ENCODE data around the gene CDT1.
"Not testable (repeated sequence)": the region's sequence is repeated elsewhere in the genome, so short reads cannot be mapped to it uniquely, and the experiment has no call there.

CDT1 gene

DNA sequence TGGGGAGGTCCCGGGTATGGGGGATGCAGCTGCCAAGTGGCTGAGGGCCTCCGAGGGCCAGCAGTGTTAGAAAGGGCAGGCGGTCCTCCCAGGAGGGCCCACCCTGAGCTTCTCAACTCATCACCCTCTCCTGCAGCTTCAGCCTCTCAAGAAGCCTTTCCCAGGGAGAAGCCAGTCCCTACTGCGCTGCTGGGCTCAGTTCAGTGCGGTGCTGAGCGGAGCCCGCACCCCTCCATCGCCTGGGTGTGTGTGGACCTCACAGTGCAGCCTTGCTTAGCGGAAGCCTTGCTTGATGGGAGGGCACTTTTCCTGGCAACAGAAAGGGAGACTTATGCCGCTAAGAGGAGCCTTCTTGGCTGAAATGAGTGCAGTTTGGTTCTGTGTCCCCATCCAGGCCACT, 11.6 kb downstream of the CDT1 start:
- no peak overlapping the region for H3K27ac Mint-ChIP-seq (ENCODE audit: low read depth)
- peaks cover 11% of the 10 kb centered on the region for H3K36me3 Mint-ChIP-seq (ENCODE audit: insufficient read depth)
- no peak overlapping the region for H3K4me3 Mint-ChIP-seq
- no peaks in the 10 kb centered on the region for H3K9me3 Mint-ChIP-seq
- peaks cover 14% of the 10 kb centered on the region for H3K4me1 Mint-ChIP-seq
- H3K27me3 Mint-ChIP-seq: no peaks in the 10 kb centered on the region
- no peak for DNase-seq (ENCODE audit: low spot score in 2 of 2)
- ATAC-seq (replicated peaks; ENCODE audit: extremely low read depth, poor library complexity, severe bottlenecking): no peak

DNA sequence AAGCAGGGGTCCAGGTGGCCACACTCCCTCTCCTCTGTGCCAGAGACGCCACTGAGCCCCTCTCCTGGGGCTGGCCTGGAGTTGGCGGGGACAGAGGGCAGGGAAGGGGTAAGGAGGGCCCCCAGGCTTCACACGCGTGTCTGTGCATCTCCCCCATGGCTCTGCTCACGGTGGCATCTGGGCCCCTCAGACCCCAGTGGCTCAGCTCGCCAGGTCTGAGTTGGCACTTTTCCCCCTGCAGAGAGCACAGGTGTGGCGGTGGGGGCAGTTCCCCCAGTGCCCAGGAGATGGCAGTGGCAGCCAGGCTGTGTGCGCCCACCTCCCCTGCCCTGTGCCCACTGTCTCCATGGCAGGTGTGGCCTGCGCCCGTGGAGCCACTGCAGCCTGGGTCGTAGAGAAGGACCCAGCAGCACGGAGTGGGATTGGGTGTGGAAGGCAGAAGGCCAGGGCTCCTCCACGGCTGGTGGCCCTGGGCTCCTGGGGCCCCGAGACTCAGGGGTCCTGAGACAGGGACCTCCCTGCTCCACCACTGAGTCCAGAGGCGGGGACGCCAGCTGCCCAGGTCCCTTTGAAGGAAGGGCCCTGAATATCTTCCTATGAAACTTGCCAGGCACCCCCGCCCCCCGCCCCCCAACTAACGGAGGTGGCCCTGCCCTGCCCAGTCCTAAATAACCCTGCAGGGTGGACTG, 12.5 kb downstream of the CDT1 start:
- no peak overlapping the region for H3K4me3 Mint-ChIP-seq
- H3K9me3 Mint-ChIP-seq: no peaks in the 10 kb centered on the region
- ATAC-seq (replicated peaks; ENCODE audit: extremely low read depth, poor library complexity, severe bottlenecking): no peak
- H3K4me1 Mint-ChIP-seq: peaks cover 10% of the 10 kb centered on the region
- peaks cover 11% of the 10 kb centered on the region for H3K36me3 Mint-ChIP-seq (ENCODE audit: insufficient read depth)
- peak; percentile 30 to 41 for DNase-seq (ENCODE audit: low spot score in 2 of 2)
- H3K27me3 Mint-ChIP-seq: no peaks in the 10 kb centered on the region
- H3K27ac Mint-ChIP-seq (ENCODE audit: low read depth): no peak overlapping the region

DNA sequence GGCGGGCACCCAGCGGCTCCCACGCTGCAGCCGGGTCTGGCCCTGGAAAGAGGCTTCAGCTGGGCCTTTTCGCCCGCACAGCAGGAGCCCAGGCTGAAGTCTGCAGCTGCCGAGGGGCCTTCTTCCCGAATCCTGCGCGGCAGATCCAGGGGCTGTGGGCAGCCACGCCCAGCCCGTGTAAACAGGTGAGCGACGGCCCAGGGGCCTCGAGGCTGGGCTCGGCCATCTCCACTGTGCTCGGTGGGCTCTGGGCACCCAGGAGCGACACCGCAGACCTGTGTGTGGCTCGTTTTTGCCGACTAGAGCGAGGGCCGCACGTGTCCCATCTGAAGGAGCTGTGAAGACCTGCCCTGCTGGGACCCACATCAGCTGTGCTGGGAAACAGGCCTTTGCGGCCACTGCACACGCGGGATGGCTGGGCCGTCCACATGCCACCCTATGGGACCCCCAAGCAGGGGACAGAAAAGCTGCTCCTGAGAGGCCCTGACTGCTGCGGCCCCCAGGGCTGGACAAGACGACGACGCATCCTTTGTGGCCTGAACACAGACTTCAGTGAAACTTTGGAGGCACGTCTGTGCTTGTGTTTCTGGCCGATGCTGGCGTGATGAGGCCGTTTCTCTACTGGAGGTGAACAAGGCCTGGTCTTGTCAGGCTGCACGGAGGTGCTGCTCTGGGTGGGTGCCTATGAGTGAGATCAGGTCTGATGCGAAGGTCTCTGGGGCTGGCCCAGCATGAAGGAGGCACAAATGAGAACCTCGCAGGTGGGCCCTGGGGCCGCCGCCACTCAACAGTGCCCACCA, 13.3 kb downstream of the CDT1 start:
- no peak overlapping the region for H3K4me3 Mint-ChIP-seq
- no peaks in the 10 kb centered on the region for H3K27me3 Mint-ChIP-seq

DNA sequence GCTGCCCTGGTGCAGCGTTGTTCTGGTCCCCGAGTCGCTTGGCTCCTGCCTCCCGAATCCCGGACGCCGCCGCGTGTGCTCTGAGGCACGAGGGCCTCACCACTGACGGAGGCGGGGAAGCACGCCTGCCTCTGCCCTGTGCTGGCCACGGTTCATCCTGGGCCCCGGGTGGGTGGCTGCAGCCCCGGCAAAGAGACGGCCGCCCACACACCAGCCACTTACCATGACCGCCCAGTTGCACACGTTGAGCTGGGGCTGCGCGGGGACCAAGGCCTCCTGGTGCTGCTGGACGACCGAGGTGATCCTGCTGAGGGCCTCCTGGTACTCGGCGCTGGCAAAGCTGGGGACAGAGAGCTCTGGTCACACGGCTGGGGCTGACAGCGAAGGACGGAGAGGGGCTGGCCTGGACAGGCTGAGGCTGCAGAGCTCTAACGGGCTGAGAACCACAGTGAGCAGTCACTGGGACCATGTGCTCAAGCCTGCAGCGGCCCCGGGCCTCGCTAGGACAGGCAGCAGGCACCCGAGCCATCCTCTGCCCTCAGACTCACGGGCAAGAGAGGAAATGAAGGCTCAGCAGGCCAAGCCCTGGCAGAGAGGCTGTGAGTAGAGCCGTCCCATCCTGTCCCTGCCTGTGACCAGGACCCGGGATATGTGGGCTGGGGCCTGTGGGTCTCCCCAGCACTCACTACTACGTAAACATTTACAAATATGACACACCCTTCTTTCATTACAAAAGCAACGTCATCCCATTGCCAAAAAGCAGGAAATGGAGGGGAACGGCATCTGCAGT, 14.4 kb downstream of the CDT1 start:
- Mint-ChIP-seq H3K4me3 (no peak overlapping the region), H3K27ac (ENCODE audit: low read depth) (no peak overlapping the region), H3K36me3 (ENCODE audit: insufficient read depth) (peaks cover 2% of the 10 kb centered on the region), H3K9me3 (no peaks in the 10 kb centered on the region), H3K27me3 (no peaks in the 10 kb centered on the region), H3K4me1 (no peaks in the 10 kb centered on the region)
- ATAC-seq (replicated peaks; ENCODE audit: extremely low read depth, poor library complexity, severe bottlenecking) (no peak), DNase-seq (ENCODE audit: low spot score in 2 of 2) (no peak)

More for the DNA sequence above, 13.3 kb downstream of the CDT1 start:
- ATAC-seq (replicated peaks; ENCODE audit: extremely low read depth, poor library complexity, severe bottlenecking) (no peak), DNase-seq (ENCODE audit: low spot score in 2 of 2) (no peak)
- no peaks in the 10 kb centered on the region for H3K9me3 Mint-ChIP-seq
- peaks cover 3% of the 10 kb centered on the region for H3K4me1 Mint-ChIP-seq
- no peak overlapping the region for H3K27ac Mint-ChIP-seq (ENCODE audit: low read depth)
- H3K36me3 Mint-ChIP-seq (ENCODE audit: insufficient read depth): peaks cover 6% of the 10 kb centered on the region

DNA sequence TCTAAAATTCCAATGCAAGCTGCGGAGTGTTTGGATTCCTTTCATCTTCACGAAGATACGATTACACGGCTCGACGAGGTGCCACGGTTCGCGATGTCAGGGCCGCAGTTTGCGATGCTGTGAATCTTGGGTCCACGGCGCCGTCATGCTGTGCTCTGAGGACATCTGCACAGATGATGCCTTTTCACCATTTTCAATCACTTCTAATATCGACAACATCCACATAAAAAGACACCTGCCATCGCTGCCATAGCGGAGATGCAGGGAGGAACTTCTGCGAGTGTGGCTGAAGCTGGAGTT, 14.9 kb downstream of the CDT1 start:
- no peaks in the 10 kb centered on the region for H3K4me1 Mint-ChIP-seq
- no peaks in the 10 kb centered on the region for H3K27me3 Mint-ChIP-seq
- H3K9me3 Mint-ChIP-seq: no peaks in the 10 kb centered on the region
- H3K27ac Mint-ChIP-seq (ENCODE audit: low read depth): no peak overlapping the region
- peaks cover 2% of the 10 kb centered on the region for H3K36me3 Mint-ChIP-seq (ENCODE audit: insufficient read depth)
- no peak overlapping the region for H3K4me3 Mint-ChIP-seq
- ATAC-seq (replicated peaks; ENCODE audit: extremely low read depth, poor library complexity, severe bottlenecking) (no peak), DNase-seq (ENCODE audit: low spot score in 2 of 2) (no peak)

DNA sequence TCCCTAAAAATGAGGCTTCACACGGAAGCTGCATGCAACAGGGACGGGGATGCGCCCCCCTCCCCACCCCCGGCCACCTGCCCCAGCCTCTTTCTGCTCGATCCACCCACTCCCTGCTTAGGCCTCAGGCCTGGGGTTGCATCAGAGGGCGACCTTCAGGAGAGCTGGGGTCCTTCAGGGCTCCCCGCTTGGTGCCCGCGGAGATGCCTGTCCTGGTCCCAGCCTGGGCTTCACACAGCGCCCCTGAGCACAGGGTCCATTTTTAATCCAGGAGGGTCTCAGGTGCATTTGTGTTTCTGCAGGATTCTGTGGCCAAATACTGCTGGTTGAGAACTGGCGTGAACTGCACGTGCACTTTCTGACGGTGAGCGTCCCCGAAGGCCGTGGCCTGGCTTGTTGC, 15.5 kb downstream of the CDT1 start:
- Mint-ChIP-seq H3K4me3 (no peak overlapping the region), H3K4me1 (no peaks in the 10 kb centered on the region), H3K27me3 (no peaks in the 10 kb centered on the region), H3K27ac (ENCODE audit: low read depth) (no peak overlapping the region), H3K36me3 (ENCODE audit: insufficient read depth) (peaks cover 2% of the 10 kb centered on the region), H3K9me3 (no peaks in the 10 kb centered on the region)
- ATAC-seq (replicated peaks; ENCODE audit: extremely low read depth, poor library complexity, severe bottlenecking) (no peak), DNase-seq (ENCODE audit: low spot score in 2 of 2) (no peak)

DNA sequence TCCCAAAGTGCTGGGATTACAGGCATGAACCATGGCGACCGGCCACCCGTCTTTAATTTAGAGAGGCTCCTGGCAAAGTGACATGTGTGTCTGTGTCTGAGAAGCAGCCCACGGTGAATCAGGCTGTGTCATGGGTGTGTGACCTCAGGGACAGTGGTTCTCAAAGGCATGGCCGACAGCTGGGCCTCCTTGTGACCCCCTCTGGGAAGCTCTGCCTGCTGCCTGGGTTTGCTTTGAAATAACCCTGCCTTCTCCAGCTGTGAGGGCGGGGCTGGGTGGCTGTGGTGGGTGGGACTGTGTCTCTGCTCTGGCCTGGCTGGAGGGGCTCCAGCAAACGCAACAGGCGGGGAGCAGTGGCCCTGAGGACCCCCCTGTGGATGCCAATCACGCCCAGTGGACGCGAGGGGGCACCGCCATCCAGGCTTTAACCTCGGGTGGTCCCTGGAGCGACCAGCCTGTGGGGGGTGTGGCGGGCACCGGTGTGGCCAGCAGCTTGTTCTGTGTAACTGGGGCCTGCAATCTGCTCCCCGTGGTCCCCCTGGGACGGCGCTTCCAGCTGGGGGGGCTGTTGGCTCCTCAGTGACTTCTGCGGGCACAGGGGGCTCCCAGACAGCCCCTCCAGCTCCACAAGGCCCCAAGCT, 16.9 kb downstream of the CDT1 start:
- ATAC-seq (replicated peaks; ENCODE audit: extremely low read depth, poor library complexity, severe bottlenecking) (no peak), DNase-seq (ENCODE audit: low spot score in 2 of 2) (no peak)
- H3K4me3 Mint-ChIP-seq: no peak overlapping the region
- no peaks in the 10 kb centered on the region for H3K9me3 Mint-ChIP-seq
- H3K36me3 Mint-ChIP-seq (ENCODE audit: insufficient read depth): peaks cover 2% of the 10 kb centered on the region
- H3K4me1 Mint-ChIP-seq: no peaks in the 10 kb centered on the region
- H3K27ac Mint-ChIP-seq (ENCODE audit: low read depth): no peak overlapping the region
- H3K27me3 Mint-ChIP-seq: no peaks in the 10 kb centered on the region

DNA sequence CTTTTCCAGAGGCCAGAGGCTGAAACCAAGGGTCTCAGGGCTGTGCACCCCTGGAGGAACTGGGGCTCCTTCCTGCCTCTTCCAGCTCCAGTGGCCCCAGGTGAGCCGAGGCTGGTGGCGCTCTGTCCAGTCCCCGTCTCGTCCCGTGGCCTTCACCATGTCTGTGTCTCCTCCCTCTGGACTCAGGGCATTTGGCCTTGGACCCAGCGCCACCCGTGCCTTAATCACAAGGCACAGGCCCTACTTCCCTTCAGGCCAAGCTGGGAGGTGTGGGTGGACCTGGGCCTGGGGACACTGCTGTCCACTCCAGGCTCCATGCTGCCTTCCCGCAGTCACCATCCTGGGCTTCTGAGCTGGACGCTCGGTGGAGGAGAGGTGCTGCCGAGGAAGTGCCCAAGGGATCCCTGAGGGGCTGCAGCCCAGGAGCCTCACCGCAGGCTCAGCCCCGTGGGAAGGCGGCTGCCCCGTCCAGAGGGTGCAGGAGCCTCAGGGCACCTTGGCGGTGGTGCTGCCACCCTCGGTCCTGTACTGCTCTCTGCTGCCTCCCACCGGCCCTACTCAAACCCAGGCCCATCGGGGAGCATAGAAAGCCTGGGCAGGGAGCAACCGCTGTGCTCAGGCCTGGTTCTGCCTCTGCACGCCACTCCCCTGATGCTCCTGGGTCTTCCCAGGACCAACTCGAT, 17.7 kb downstream of the CDT1 start:
- no peaks in the 10 kb centered on the region for H3K9me3 Mint-ChIP-seq
- no peaks in the 10 kb centered on the region for H3K4me1 Mint-ChIP-seq
- ATAC-seq (replicated peaks; ENCODE audit: extremely low read depth, poor library complexity, severe bottlenecking) (no peak), DNase-seq (ENCODE audit: low spot score in 2 of 2) (no peak)
- no peaks in the 10 kb centered on the region for H3K27me3 Mint-ChIP-seq
- peaks cover 2% of the 10 kb centered on the region for H3K36me3 Mint-ChIP-seq (ENCODE audit: insufficient read depth)
- no peak overlapping the region for H3K27ac Mint-ChIP-seq (ENCODE audit: low read depth)
- H3K4me3 Mint-ChIP-seq: no peak overlapping the region

DNA sequence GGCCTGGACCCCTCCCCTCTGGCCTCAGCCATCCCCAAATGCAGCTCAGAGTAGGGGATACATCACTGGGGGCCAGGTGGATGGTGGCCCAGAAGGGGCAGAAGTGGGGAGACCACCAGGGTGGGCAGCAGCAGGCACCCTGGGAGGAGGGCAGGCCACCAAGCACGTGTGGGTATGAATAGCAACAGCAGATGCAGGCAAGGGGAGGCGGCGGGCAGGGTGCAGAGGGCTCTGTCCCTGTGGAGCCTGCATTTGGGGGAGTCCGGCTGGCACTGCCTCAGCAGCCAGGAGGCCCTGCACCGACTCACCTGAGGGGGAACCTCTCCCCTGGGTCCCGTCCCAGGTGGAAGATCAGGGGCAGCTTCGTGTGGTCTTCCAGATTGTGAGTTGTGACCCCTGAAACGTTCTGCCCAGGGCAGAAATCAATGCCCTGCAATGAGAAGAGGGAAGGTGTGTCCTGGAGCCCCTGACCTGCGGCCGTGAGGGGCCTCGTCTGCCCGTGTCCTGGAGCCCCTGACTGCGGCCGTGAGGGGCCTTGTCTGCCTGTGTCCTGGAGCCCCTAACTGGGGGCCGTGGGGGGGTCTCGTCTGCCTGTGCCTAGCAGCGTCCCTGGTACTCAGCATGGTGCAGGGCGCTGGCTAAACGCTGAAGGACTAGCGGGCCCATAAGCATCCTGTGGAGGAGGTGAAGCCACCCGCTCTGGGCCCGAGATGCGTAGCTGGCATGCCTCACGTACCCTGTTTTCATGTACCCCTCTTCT, 18.9 kb downstream of the CDT1 start:
- no peaks in the 10 kb centered on the region for H3K9me3 Mint-ChIP-seq
- H3K27me3 Mint-ChIP-seq: no peaks in the 10 kb centered on the region
- DNase-seq (ENCODE audit: low spot score in 2 of 2) (no peak), ATAC-seq (replicated peaks; ENCODE audit: extremely low read depth, poor library complexity, severe bottlenecking) (no peak)
- no peak overlapping the region for H3K27ac Mint-ChIP-seq (ENCODE audit: low read depth)
- H3K4me3 Mint-ChIP-seq: no peak overlapping the region
- peaks cover 2% of the 10 kb centered on the region for H3K36me3 Mint-ChIP-seq (ENCODE audit: insufficient read depth)
- no peaks in the 10 kb centered on the region for H3K4me1 Mint-ChIP-seq

DNA sequence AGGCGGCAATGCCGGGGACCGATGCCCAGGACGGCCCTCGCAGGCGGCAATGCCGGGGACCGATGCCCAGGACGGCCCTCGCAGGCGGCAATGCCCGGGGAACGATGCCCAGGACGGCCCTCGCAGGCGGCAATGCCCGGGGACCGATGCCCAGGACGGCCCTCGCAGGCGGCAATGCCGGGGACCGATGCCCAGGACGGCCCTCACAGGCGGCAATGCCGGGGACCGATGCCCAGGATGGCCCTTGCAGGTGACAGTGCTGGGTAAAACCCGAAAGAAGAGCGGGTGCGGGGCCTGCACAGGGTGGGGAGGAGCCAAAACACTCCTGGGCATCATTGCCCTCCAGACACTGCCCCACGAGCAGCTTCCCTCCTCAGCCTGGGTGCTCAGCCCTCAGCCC, 20.1 kb downstream of the CDT1 start:
- not testable (repeated sequence) for DNase-seq (ENCODE audit: low spot score in 2 of 2); H3K4me1 Mint-ChIP-seq; H3K36me3 Mint-ChIP-seq (ENCODE audit: insufficient read depth)

DNA sequence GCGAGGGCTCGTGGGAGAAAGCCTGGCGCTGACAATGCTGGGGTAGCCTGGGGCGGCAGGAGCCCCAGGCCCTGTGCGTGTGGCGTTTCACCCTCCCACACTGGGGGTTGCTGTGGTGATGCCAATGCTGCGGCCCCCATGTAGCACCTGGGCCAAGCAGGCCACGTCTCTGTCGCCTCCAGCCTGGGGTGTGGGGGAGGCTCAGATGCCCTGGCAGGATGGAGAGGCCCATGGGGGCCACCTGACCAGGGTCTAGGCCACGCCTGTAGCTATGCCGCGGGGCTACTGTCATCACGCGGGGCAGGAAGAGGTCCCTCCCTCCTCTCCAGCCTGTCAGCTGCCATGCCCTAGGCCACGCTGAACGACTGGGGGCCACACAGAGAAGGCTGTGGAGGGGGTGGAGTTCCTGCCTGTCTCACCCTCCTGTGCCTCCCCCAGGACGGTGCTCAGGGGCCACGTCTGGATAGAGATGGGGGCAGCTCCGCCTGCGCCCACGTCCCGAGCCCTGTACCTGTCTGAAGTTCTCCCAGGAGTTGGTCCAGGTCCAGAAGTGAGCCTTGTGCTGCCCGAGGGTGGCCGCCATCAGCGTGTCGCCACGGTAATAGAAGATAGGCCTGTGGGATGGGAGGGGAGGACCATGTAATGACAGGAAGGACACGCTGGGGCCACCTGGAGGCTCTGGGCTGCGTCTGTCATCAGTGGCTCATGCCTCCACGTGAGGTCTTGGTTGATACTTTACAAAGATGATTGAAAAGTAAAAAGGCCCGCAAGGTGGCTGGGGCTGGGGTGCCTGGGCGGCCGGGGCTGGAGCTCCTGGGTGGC, 20.9 kb downstream of the CDT1 start:
- Mint-ChIP-seq H3K27me3 (no peaks in the 10 kb centered on the region), H3K4me1 (no peaks in the 10 kb centered on the region), H3K9me3 (no peaks in the 10 kb centered on the region), H3K27ac (ENCODE audit: low read depth) (no peak overlapping the region), H3K36me3 (ENCODE audit: insufficient read depth) (peaks cover 2% of the 10 kb centered on the region), H3K4me3 (no peak overlapping the region)
- ATAC-seq (replicated peaks; ENCODE audit: extremely low read depth, poor library complexity, severe bottlenecking): no peak
- DNase-seq (ENCODE audit: low spot score in 2 of 2): no peak

More for the DNA sequence above, 20.1 kb downstream of the CDT1 start:
- not testable (repeated sequence) for H3K9me3 Mint-ChIP-seq; H3K4me3 Mint-ChIP-seq; H3K27ac Mint-ChIP-seq (ENCODE audit: low read depth); ATAC-seq (replicated peaks; ENCODE audit: extremely low read depth, poor library complexity, severe bottlenecking); H3K27me3 Mint-ChIP-seq

Data from central memory CD8-positive, alpha-beta T cell (primary cell).